Gastrocnemius medialis (tissue), 4 donors: ENCODE measurements around the gene WNT9A. TPM values are rescaled to one million over a fixed set of nuclear protein-coding genes. Genes with fewer than 3 reads are reported as not detected.
A peak's percentile ranks its signal among the peaks of the same experiment; 100 is the strongest.

Experiments used
- ATAC-seq, 2 donors: fragments of 150-250 bp; one replicate each; pipeline ENCODE4 v1.9.1; 2016
- DNase-seq, 2 donors: peaks; one replicate each; pipeline ENCODE4 v3.0.0-alpha.2; 2019
- H3K27ac ChIP-seq, 4 donors: fragments of 200-600 bp; sonication (generic); 1 replicate in 1 of 4; 2 replicates in 3 of 4; pipeline ENCODE4 v1.5.1; 2016 to 2018; ENCODE audit warnings: mild to moderate bottlenecking in 2 of 4, moderate library complexity in 1 of 4
- H3K27me3 ChIP-seq, 3 donors: fragments of 200-600 bp; sonication (generic) in 2 of 3; 1 replicate in 1 of 3; 2 replicates in 2 of 3; pipeline versions ENCODE4 v1.5.1 to v1.6.0; 2016 to 2019; ENCODE audit warnings: mild to moderate bottlenecking in 1 of 3, moderate library complexity in 1 of 3
- H3K36me3 ChIP-seq, 2 donors: fragments of 200-600 bp; sonication (generic) in 1 of 2; one replicate each; pipeline ENCODE4 v1.5.1; 2017 to 2018
- H3K4me1 ChIP-seq, 2 donors: fragments of 200-600 bp; sonication (generic) in 1 of 2; one replicate each; pipeline ENCODE4 v1.5.1; 2016 to 2017; ENCODE audit warnings: mild to moderate bottlenecking in 2 of 2
- H3K4me3 ChIP-seq, 4 donors: fragments of 200-600 bp; sonication (generic) in 3 of 4; 1 replicate in 1 of 4; 2 replicates in 3 of 4; pipeline ENCODE4 v1.5.1; 2016 to 2019; ENCODE audit warnings: mild to moderate bottlenecking in 2 of 4
- H3K9me3 ChIP-seq, 3 donors: fragments of 200-600 bp; sonication (generic) in 2 of 3; 1 replicate in 1 of 3; 2 replicates in 2 of 3; pipeline ENCODE4 v1.5.1; 2016 to 2019
- POLR2A ChIP-seq, 2 donors: fragments of 450-650 bp; IDR thresholded peaks; one replicate each; pipeline ENCODE4 v1.6.1; 2017; ENCODE audit warnings: antibody characterized with exemption in 2 of 2, mild to moderate bottlenecking in 2 of 2, moderate library complexity in 2 of 2
- in situ Hi-C, 4 donors: fragments of 200-750 bp; cut with MboI; loops; one replicate each; pipeline versions ENCODE4 v1.15.0 to v1.8.0; 2017; ENCODE audit warnings: low sequenced_read_pairs in 4 of 4
- intact Hi-C: fragments of 100-400 bp; cut with DNase I; formaldehyde crosslinking; loops from one replicate; pipeline ENCODE4 v1.15.1; 2023; ENCODE audit warnings: low total_unique reads
- total RNA-seq, 4 donors: library from RNA; depleted of rRNA; stranded (reverse); fragments of >200 nt; gene quantifications; one replicate each; pipeline versions ENCODE4 v1.1.0 to v1.2.3, GENCODE V29; 2016
- TF ChIP-seq, protein P1 (sequence below), 5 experiments: fragments of 450-650 bp in 3 of 5; fragments of 200-600 bp in 2 of 5; sonication (generic) in 2 of 5; IDR thresholded peaks in 4 of 5; conservative IDR thresholded peaks in 1 of 5; 1 replicate in 4 of 5; 2 replicates in 1 of 5; pipeline ENCODE4 v1.5.1; 2016 to 2019; ENCODE audit warnings: antibody characterized with exemption in 5 of 5, mild to moderate bottlenecking in 3 of 5, moderate library complexity in 3 of 5

The WNT9A gene
- total RNA-seq, 4 donors from 2014 or later: 6.8 to 29.4 (median 15.5) TPM

DNA sequence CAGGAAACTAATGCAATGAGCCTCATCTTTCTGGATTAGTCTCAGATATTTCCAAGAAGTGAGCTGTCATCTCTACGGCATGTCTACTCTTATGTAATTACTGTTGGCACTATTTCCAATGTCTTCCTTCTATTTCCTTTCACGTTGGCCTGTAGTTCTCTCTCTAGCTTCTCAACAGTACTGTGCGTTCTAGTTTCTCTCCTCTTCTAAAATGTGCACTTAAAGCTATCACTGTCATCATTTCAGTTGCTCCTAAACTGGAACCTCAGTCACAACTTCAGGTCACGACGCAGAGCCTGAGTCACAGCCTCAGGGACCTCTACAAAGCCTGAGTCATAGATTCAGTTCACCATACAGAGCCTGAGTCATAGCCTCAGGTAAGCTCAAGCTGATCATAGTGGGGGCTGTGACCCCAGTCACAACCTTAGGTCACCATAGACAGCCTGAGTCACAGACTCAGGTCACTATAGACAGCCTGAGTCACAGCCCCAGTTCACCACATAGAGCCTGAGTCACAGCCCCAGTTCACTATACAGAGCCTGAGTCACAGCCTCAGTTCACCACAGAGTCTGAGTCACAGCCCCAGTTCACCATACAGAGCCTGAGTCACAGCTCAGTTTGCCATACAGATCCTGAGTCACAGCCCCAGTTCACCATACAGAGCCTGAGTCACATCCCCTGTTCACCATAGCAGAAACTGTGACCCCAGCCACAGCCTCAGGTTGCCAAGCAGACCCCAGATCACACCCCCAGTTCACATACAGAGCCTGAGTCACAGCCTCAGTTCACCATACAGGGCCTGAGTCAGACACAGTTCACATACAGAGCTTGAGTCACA, 13.0 kb downstream of the WNT9A start:
- ATAC-seq: peak; percentile 85 to 92
- TF ChIP-seq, protein P1, sequence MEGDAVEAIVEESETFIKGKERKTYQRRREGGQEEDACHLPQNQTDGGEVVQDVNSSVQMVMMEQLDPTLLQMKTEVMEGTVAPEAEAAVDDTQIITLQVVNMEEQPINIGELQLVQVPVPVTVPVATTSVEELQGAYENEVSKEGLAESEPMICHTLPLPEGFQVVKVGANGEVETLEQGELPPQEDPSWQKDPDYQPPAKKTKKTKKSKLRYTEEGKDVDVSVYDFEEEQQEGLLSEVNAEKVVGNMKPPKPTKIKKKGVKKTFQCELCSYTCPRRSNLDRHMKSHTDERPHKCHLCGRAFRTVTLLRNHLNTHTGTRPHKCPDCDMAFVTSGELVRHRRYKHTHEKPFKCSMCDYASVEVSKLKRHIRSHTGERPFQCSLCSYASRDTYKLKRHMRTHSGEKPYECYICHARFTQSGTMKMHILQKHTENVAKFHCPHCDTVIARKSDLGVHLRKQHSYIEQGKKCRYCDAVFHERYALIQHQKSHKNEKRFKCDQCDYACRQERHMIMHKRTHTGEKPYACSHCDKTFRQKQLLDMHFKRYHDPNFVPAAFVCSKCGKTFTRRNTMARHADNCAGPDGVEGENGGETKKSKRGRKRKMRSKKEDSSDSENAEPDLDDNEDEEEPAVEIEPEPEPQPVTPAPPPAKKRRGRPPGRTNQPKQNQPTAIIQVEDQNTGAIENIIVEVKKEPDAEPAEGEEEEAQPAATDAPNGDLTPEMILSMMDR (IDR thresholded peaks at IDR 0.05 in 4 of 5, conservative IDR thresholded peaks at IDR 0.05 in 1 of 5): no peak
- peak in 1 of 2 donors; percentile 30 for TF ChIP-seq POLR2A (IDR thresholded peaks at IDR 0.05)
- DNase-seq: peak; percentile 43 to 82
- Histone ChIP-seq H3K36me3 (no peaks in the 10 kb centered on the region), H3K27me3 (no peaks in the 10 kb centered on the region), H3K4me1 (peaks cover 15 to 30% of the 10 kb centered on the region in 2 donors), H3K4me3 (no peak overlapping the region), H3K27ac (peak overlapping the region; percentile 85 to 90 (median 86)), H3K9me3 (no peaks in the 10 kb centered on the region)
- in situ Hi-C loops: loop anchor here in 1 of 4 donors (10.0 kb wide), 1 partner anchor 170 kb away; no protein-coding TSS in a partner anchor
- intact Hi-C loops: no loop called here

DNA sequence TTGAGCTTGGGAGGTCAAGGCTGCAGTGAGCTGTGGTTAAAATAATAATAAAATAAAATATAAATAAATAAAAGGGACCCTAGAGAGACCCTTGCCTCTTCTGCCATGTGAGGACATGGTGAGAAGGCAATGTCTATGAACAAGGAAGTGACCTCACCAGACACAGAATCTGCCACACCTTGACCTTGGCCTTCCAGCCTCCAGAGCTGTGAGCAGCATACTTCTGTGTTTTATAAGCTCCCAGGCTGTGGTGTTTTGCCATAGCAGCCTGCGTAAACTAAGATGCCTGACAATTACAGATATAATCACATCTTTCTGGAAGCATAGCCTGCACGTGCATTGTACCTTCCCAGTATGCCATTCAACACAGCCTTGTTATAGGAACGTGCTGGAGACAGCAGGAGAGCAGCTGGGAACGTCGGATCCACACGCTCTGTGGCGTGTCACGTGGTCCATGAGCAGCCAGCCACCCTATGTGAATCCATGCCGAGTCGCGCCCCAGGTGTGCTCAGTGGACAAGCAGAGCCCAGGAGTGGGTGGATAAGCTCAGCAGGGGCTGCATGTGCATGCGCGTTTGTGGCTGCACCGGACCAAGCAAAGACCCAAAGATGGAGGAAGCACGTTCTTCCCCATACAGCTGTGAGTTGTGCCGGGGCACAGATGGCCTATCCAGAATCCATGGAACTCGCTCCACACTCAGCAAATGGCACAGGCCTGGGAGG, 17.8 kb downstream of the WNT9A start:
- Histone ChIP-seq H3K36me3 (no peaks in the 10 kb centered on the region), H3K4me1 (peaks cover 14 to 34% of the 10 kb centered on the region in 2 donors), H3K27ac (no peak overlapping the region), H3K9me3 (no peaks in the 10 kb centered on the region), H3K4me3 (no peak overlapping the region), H3K27me3 (no peaks in the 10 kb centered on the region)
- ATAC-seq (no peak), DNase-seq (no peak)
- intact Hi-C loops (no loop called here), in situ Hi-C loops (loop anchor here in 1 of 4 donors (10.0 kb wide), 1 partner anchor 165 kb away; no protein-coding TSS in a partner anchor)
- TF ChIP-seq POLR2A (IDR thresholded peaks at IDR 0.05): no peak
- TF ChIP-seq, protein P1 (IDR thresholded peaks at IDR 0.05 in 4 of 5, conservative IDR thresholded peaks at IDR 0.05 in 1 of 5): no peak

DNA sequence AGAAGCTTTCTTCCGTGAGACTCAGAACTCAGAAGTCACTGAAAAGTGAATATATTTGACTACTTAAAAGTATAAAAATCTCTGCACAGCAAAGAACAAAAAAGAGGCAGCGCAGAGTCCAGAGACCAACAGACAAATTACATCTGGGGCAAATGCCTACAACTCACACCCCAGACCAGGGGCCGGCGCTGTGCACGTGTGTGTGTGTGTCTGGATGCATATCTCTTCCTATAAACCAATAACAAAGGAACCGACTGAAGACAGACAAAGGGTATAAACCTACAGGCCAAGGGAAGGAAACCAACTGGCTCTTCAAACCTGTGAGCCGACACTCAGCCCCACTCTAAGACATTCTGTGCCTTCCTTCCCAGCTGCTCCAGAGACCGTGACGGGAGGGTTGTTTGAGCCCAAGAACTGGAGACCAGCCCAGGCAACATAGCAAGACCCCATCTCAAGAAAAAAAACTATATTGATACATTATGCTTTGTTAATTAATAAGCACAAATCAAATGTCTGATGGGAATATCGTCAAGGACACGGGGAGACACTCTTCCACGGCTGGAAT, 18.8 kb downstream of the WNT9A start:
- TF ChIP-seq, protein P1 (IDR thresholded peaks at IDR 0.05 in 4 of 5, conservative IDR thresholded peaks at IDR 0.05 in 1 of 5): no peak
- no peak for TF ChIP-seq POLR2A (IDR thresholded peaks at IDR 0.05)
- H3K4me1 ChIP-seq: peaks cover 4 to 29% of the 10 kb centered on the region in 2 donors
- in situ Hi-C loops: no loop called here
- no peaks in the 10 kb centered on the region for H3K9me3 ChIP-seq
- no peak for ATAC-seq
- H3K4me3 ChIP-seq: no peak overlapping the region
- intact Hi-C loops: no loop called here
- no peak overlapping the region for H3K27ac ChIP-seq
- H3K27me3 ChIP-seq: no peaks in the 10 kb centered on the region
- H3K36me3 ChIP-seq: no peaks in the 10 kb centered on the region
- DNase-seq: no peak

DNA sequence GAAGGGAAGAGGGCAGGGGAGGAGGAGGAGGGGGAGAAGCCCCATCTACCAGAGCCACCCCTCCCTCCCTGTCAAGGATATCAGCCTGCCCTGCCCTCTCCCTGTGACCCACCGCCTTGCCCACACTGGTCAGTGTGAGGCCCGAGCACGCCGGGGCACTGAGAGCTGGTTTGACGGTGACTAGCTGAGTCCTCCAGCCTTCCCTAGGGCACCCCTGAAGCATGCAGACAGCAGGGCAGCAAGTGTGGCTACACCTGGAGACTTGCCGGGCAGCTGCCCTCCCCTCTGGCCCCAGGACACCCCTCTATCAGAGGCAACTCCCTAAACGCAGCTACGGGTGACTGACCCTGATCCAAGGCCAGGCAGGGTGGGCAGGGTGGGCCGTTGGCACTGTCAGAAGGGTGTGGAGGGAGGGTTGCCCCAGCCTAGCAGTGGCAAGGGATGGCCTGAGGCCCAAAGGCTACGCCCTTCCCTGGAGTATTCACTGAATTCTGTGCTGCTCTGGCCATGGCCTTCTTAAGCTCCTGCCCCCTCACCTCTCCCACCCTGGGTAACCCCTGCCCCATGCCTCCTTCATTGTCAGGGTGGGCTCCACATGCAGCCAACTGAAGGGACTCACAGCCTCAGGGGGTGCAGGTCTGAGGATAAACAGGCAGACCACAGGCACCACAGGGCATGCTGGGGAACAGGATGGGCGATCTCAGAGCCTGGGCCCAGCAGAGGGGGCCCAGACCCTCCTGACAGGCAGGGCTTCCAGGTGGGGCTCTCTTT, 19.6 kb downstream of the WNT9A start:
- no peak overlapping the region for H3K27ac ChIP-seq
- no peaks in the 10 kb centered on the region for H3K36me3 ChIP-seq
- no peak overlapping the region for H3K4me3 ChIP-seq
- no peak for TF ChIP-seq POLR2A (IDR thresholded peaks at IDR 0.05)
- TF ChIP-seq, protein P1 (IDR thresholded peaks at IDR 0.05 in 4 of 5, conservative IDR thresholded peaks at IDR 0.05 in 1 of 5): no peak
- peaks cover 0 to 23% of the 10 kb centered on the region in 2 donors for H3K4me1 ChIP-seq
- no peaks in the 10 kb centered on the region for H3K9me3 ChIP-seq
- intact Hi-C loops: no loop called here
- ATAC-seq (no peak), DNase-seq (no peak)
- in situ Hi-C loops: no loop called here
- H3K27me3 ChIP-seq: no peaks in the 10 kb centered on the region
